IPS-NIHi7 (cell line): Measurements from ENCODE around the gene RBM3.
"Not testable (repeated sequence)": the region's sequence is repeated elsewhere in the genome, so short reads cannot be mapped to it uniquely, and the experiment has no call there.

ENCODE experiments used
- DNase-seq: peaks from one replicate; pipeline ENCODE4 v3.0.0; 2012; ENCODE audit warnings: mixed read lengths; ENCODE audit errors: extremely low spot score

The RBM3 gene

GRCh38 chrX:48574270-48575266, at the start of gene RBM3:
TSS of gene RBM3 (plus strand) at chrX:48574484. CDS start at chrX:48575181, 697 bp downstream.
- DNase-seq = peak; percentile 85

GRCh38 chrX:48525853-48526252, 48.4 kb upstream of the RBM3 start:
- DNase-seq = not testable (repeated sequence)

- no peak for DNase-seq
Observed at GRCh38 chrX:48530736-48531135, 43.5 kb upstream of the RBM3 start.

GRCh38 chrX:48531358-48531959, 42.8 kb upstream of the RBM3 start:
- no peak for DNase-seq

GRCh38 chrX:48532161-48532560, 42.1 kb upstream of the RBM3 start:
- DNase-seq = no peak

- no peak for DNase-seq
Observed at GRCh38 chrX:48533165-48533564, 41.1 kb upstream of the RBM3 start.

- DNase-seq = no peak
Observed at GRCh38 chrX:48538641-48539344, 35.5 kb upstream of the RBM3 start.

GRCh38 chrX:48539345-48540027, 34.8 kb upstream of the RBM3 start, which contains the start of gene TBC1D25:
TSS of gene TBC1D25 (plus strand) at chrX:48539714. CDS start at chrX:48539798, 84 bp downstream.
- peak; percentile 84 for DNase-seq

- DNase-seq = peak; percentile 67
Observed at GRCh38 chrX:48540028-48540375, 34.3 kb upstream of the RBM3 start.

- DNase-seq = no peak
Observed at GRCh38 chrX:48540480-48540879, 33.8 kb upstream of the RBM3 start.

GRCh38 chrX:48541140-48541814, 33.0 kb upstream of the RBM3 start:
- DNase-seq = no peak

GRCh38 chrX:48548871-48549270, 25.4 kb upstream of the RBM3 start:
- DNase-seq = no peak

GRCh38 chrX:48555731-48556325, 18.5 kb upstream of the RBM3 start:
- DNase-seq = not testable (repeated sequence)

- DNase-seq = no peak
Observed at GRCh38 chrX:48558271-48558670, 16.0 kb upstream of the RBM3 start.

- DNase-seq = no peak
Observed at GRCh38 chrX:48559636-48560035, 14.6 kb upstream of the RBM3 start.

GRCh38 chrX:48560056-48560455, 14.2 kb upstream of the RBM3 start:
- no peak for DNase-seq

GRCh38 chrX:48560681-48561080, 13.6 kb upstream of the RBM3 start:
- no peak for DNase-seq

- no peak for DNase-seq
Observed at GRCh38 chrX:48569958-48570357, 4.3 kb upstream of the RBM3 start.

GRCh38 chrX:48573690-48574269, 504 bp upstream of the RBM3 start:
- no peak for DNase-seq

GRCh38 chrX:48575642-48576041, 1.4 kb downstream of the RBM3 start:
- DNase-seq = no peak
